Measurements from ENCODE around the gene NUP214.
"Not testable (repeated sequence)": the region's sequence is repeated elsewhere in the genome, so short reads cannot be mapped to it uniquely, and the experiment has no call there.

The NUP214 gene

GRCh38 chr9:131099102-131099606 lies 26.2 kb upstream of the NUP214 start:
- Histone ChIP-seq H2AFZ (peak overlapping the region; percentile 38), H3K27me3 (ENCODE audit: control insufficient read depth, insufficient read depth, low read length) (no peaks in the 10 kb centered on the region), H3K9ac (no peak overlapping the region), H3K4me1 (peaks cover 28% of the 10 kb centered on the region), H3K4me3 (ENCODE audit: low read depth, low read length) (no peak overlapping the region), H3K36me3 (ENCODE audit: control insufficient read depth, insufficient read depth, low read length) (no peaks in the 10 kb centered on the region), H3K4me2 (ENCODE audit: low read length) (peak overlapping the region; percentile 19), H3K27ac (peak overlapping the region; percentile 65), H3K9me3 (ENCODE audit: control insufficient read depth, low read length) (no peaks in the 10 kb centered on the region), H3K79me2 (no peaks in the 10 kb centered on the region)
- TF ChIP-seq CTCF (IDR thresholded peaks at IDR 0.05), result no peak

- H3K27me3 ChIP-seq (ENCODE audit: control insufficient read depth, insufficient read depth, low read length); H3K4me2 ChIP-seq (ENCODE audit: low read length); H2AFZ ChIP-seq; H3K27ac ChIP-seq; H3K36me3 ChIP-seq (ENCODE audit: control insufficient read depth, insufficient read depth, low read length); H3K79me2 ChIP-seq; H3K9me3 ChIP-seq (ENCODE audit: control insufficient read depth, low read length); H3K9ac ChIP-seq; H3K4me3 ChIP-seq (ENCODE audit: low read depth, low read length): not testable (repeated sequence)
- H3K4me1 ChIP-seq, result peaks cover 28% of the 10 kb centered on the region
These were observed 25.5 kb upstream of the NUP214 start for GRCh38 chr9:131099845-131100244.

- Histone ChIP-seq H2AFZ (no peak overlapping the region), H3K27ac (no peak overlapping the region), H3K4me2 (ENCODE audit: low read length) (no peak overlapping the region), H3K79me2 (no peaks in the 10 kb centered on the region), H3K4me3 (ENCODE audit: low read depth, low read length) (no peak overlapping the region), H3K36me3 (ENCODE audit: control insufficient read depth, insufficient read depth, low read length) (no peaks in the 10 kb centered on the region), H3K4me1 (peaks cover 28% of the 10 kb centered on the region), H3K9ac (no peak overlapping the region), H3K27me3 (ENCODE audit: control insufficient read depth, insufficient read depth, low read length) (no peaks in the 10 kb centered on the region), H3K9me3 (ENCODE audit: control insufficient read depth, low read length) (no peaks in the 10 kb centered on the region)
- TF ChIP-seq CTCF (IDR thresholded peaks at IDR 0.05), result no peak
These were observed 24.9 kb upstream of the NUP214 start for GRCh38 chr9:131100445-131100844.

DNA sequence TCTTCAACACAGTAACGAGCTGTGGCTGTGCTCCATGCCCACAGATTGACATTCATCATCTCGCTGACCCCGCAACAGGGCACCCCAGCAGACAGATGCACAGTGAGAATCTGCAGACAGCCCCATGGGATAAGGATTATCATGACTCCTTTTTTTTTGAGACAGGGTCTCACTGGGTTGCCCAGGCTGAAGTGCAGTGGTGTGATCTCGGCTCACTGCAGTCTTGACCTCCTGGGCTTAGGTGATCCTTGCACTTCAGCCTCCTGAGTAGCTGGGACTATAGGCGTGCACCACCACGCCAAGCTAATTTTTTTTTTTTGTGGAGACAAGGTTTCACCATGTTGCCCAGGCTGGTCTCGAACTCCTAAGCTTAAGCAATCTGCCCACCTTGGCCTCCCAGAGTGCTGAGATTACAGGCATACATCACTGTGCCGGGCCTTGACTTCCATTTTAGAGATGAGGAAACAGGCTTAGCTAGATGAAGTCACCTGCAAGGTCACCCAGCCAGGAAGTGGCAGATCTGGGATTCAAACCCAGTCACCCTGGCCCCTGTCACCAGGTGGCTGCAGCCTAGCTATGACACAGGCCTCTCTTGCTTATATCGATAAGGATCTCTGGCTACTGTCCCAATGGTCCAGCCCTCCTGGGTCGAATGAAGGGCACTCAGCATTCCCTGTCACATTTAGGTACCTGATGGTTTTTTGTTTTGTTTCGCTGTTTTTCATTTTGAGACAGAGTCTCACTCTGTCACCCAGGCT lies 24.0 kb upstream of the NUP214 start:
- H3K9ac ChIP-seq, result no peak overlapping the region
- H3K4me2 ChIP-seq (ENCODE audit: low read length), result peak overlapping the region; percentile 28
- no peaks in the 10 kb centered on the region for H3K27me3 ChIP-seq (ENCODE audit: control insufficient read depth, insufficient read depth, low read length)
- no peak overlapping the region for H2AFZ ChIP-seq
- no peak for TF ChIP-seq CTCF (IDR thresholded peaks at IDR 0.05)
- H3K79me2 ChIP-seq, result no peaks in the 10 kb centered on the region
- no peaks in the 10 kb centered on the region for H3K36me3 ChIP-seq (ENCODE audit: control insufficient read depth, insufficient read depth, low read length)
- peaks cover 25% of the 10 kb centered on the region for H3K4me1 ChIP-seq
- no peak overlapping the region for H3K4me3 ChIP-seq (ENCODE audit: low read depth, low read length)
- H3K27ac ChIP-seq, result peak overlapping the region; percentile 71
- H3K9me3 ChIP-seq (ENCODE audit: control insufficient read depth, low read length), result no peaks in the 10 kb centered on the region

- no peaks in the 10 kb centered on the region for H3K36me3 ChIP-seq (ENCODE audit: control insufficient read depth, insufficient read depth, low read length)
- no peak overlapping the region for H3K4me3 ChIP-seq (ENCODE audit: low read depth, low read length)
- H3K79me2 ChIP-seq, result no peaks in the 10 kb centered on the region
- no peaks in the 10 kb centered on the region for H3K9me3 ChIP-seq (ENCODE audit: control insufficient read depth, low read length)
- H2AFZ ChIP-seq, result peak overlapping the region; percentile 28
- peaks cover 20% of the 10 kb centered on the region for H3K4me1 ChIP-seq
- H3K4me2 ChIP-seq (ENCODE audit: low read length), result peak overlapping the region; percentile 48
- H3K27ac ChIP-seq, result peak overlapping the region; percentile 71
- no peak overlapping the region for H3K9ac ChIP-seq
- H3K27me3 ChIP-seq (ENCODE audit: control insufficient read depth, insufficient read depth, low read length), result no peaks in the 10 kb centered on the region
- no peak for TF ChIP-seq CTCF (IDR thresholded peaks at IDR 0.05)
These were observed 22.4 kb upstream of the NUP214 start for GRCh38 chr9:131103024-131103423.

All from parathyroid adenoma (tissue), 2 donors.